Mesendoderm (in vitro differentiated cells): ENCODE data around the gene GMPPA.

Experiments used
- DNase-seq: peaks from one replicate; pipeline ENCODE4 v3.0.0; 2013
- H2AK5ac ChIP-seq: 2 replicates; pipeline ENCODE4 v1.6.1; 2013; ENCODE audit warnings: low read length, inconsistent platforms
- H2BK120ac ChIP-seq: 2 replicates; pipeline ENCODE4 v1.6.1; 2013; ENCODE audit warnings: low read depth, mild to moderate bottlenecking, low read length, moderate library complexity, mixed read lengths
- H2BK15ac ChIP-seq: replicated peaks from 2 replicates; pipeline ENCODE4 v1.6.1; 2013; ENCODE audit warnings: low read depth, mild to moderate bottlenecking, moderate library complexity
- H2BK5ac ChIP-seq: 2 replicates; pipeline ENCODE4 v1.6.1; 2013; ENCODE audit warnings: low read length, inconsistent platforms
- H3K18ac ChIP-seq: 2 replicates; pipeline ENCODE4 v1.6.1; 2013; ENCODE audit warnings: mild to moderate bottlenecking, low read length, mixed read lengths
- H3K23ac ChIP-seq: one replicate; pipeline ENCODE4 v1.6.1; 2013; ENCODE audit warnings: low read length
- H3K27ac ChIP-seq: 2 replicates; pipeline ENCODE4 v1.5.1; 2013; ENCODE audit warnings: low read depth, mild to moderate bottlenecking, inconsistent platforms, low read length, moderate library complexity
- H3K27me3 ChIP-seq: 2 replicates; pipeline ENCODE4 v1.6.1; 2013; ENCODE audit warnings: low read length, control low read depth, mild to moderate bottlenecking, inconsistent platforms; ENCODE audit not compliant: insufficient read depth, poor library complexity
- H3K36me3 ChIP-seq: 2 replicates; pipeline ENCODE4 v1.6.1; 2013; ENCODE audit warnings: low read length, inconsistent platforms; ENCODE audit not compliant: control insufficient read depth, insufficient read depth
- H3K4ac ChIP-seq: one replicate; pipeline ENCODE4 v1.6.1; 2013; ENCODE audit warnings: low read depth, mild to moderate bottlenecking, low read length, moderate library complexity
- H3K4me1 ChIP-seq: 2 replicates; pipeline ENCODE4 v1.6.1; 2013; ENCODE audit warnings: low read depth, low read length, inconsistent platforms; ENCODE audit not compliant: control insufficient read depth
- H3K4me2 ChIP-seq: 2 replicates; pipeline ENCODE4 v1.6.1; 2013; ENCODE audit warnings: low read length
- H3K4me3 ChIP-seq: 2 replicates; pipeline ENCODE4 v1.5.1; 2013; ENCODE audit warnings: mild to moderate bottlenecking, low read length
- H3K56ac ChIP-seq: one replicate; pipeline ENCODE4 v1.6.1; 2013; ENCODE audit warnings: low read length
- H3K79me1 ChIP-seq: 2 replicates; pipeline ENCODE4 v1.6.1; 2013; ENCODE audit warnings: low read length, inconsistent platforms
- H3K79me2 ChIP-seq: 2 replicates; pipeline ENCODE4 v1.6.1; 2013; ENCODE audit warnings: mild to moderate bottlenecking, low read length; ENCODE audit not compliant: control insufficient read depth, insufficient read depth
- H3K9ac ChIP-seq: 2 replicates; pipeline ENCODE4 v1.6.1; 2013; ENCODE audit warnings: low read length, inconsistent platforms
- H4K5ac ChIP-seq: one replicate; pipeline ENCODE4 v1.6.1; 2013; ENCODE audit warnings: low read length
- H4K8ac ChIP-seq: one replicate; pipeline ENCODE4 v1.6.1; 2013; ENCODE audit warnings: low read depth, mild to moderate bottlenecking, control low read depth, low read length, moderate library complexity
- WGBS: extraction: QIAGEN DNeasy Blood & Tissue Kit; methylation state at CpG from one replicate; pipeline ENCODE4 v1.1.7; 2013; ENCODE audit warnings: low lambda C conversion rate, missing lambda C conversion rate; ENCODE audit not compliant: insufficient coverage; ENCODE audit errors: extremely low coverage; 5-methylcytosine and 5-hydroxymethylcytosine counted together

Gene GMPPA

DNA sequence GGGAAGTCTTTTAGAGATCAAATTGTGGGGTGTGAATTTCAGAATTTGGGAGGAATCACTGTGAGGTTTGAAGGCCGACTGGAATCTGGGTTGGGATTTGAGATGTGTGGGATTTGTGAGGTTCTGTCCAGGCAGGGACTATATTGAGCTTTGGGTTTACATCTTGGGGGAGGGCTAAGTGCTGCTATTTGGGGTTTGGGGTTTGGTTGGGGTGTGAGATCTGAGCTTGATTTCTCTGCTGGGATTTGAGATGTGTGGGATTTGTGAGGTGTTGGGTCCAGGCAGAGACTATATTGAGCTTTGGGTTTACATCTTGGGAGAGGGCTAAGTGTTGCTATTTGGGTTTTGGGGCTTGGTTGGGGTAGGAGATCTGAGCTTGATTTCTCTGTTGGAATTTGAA lies 864 bp downstream of the GMPPA start:
- Histone ChIP-seq H3K79me2 (no peaks in the 10 kb centered on the region), H2AK5ac (peak overlapping the region; percentile 7), H3K79me1 (peaks cover 2% of the 10 kb centered on the region), H3K18ac (no peak overlapping the region), H2BK5ac (peak overlapping the region; percentile 9), H3K9ac (peak overlapping the region; percentile 94), H3K56ac (peak overlapping the region; percentile 96), H2BK120ac (no peak overlapping the region), H4K8ac (no peak overlapping the region), H3K23ac (no peak overlapping the region), H3K27ac (no peak overlapping the region), H2BK15ac (no peak overlapping the region), H3K4ac (no peak overlapping the region), H3K36me3 (no peaks in the 10 kb centered on the region), H3K4me3 (no peak overlapping the region), H4K5ac (peak overlapping the region; percentile 60), H3K4me1 (peaks cover 17% of the 10 kb centered on the region), H3K4me2 (peak overlapping the region; percentile 73), H3K27me3 (peaks cover 20% of the 10 kb centered on the region)
- WGBS: no CpG with 5 or more reads among the region's 1 CpG
- DNase-seq: no peak

DNA sequence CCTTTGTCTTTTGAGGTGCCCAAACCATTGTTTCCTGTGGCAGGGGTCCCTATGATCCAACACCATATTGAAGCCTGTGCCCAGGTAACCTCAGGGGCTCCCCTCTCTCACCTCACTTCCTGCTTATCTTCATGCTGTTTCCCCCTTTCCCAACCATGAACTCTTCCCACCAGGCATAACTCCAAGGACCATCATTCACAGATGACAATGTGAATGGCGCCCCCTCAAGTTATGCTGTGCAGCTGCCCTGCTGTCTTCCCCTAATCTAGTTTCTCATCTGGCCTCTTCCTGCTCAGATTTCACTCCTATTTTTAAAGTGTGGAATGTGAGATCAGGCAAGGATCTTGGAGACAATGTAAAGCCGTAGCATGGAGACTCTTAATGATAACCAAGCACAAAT lies 1.4 kb downstream of the GMPPA start:
- Histone ChIP-seq H3K79me2 (no peaks in the 10 kb centered on the region), H3K4ac (no peak overlapping the region), H3K4me1 (peaks cover 17% of the 10 kb centered on the region), H2AK5ac (no peak overlapping the region), H3K27me3 (peaks cover 20% of the 10 kb centered on the region), H2BK15ac (no peak overlapping the region), H3K27ac (no peak overlapping the region), H3K23ac (no peak overlapping the region), H3K36me3 (no peaks in the 10 kb centered on the region), H3K56ac (peak overlapping the region; percentile 96), H4K8ac (no peak overlapping the region), H3K79me1 (peaks cover 2% of the 10 kb centered on the region), H3K9ac (peak overlapping the region; percentile 7), H4K5ac (no peak overlapping the region), H2BK5ac (no peak overlapping the region), H3K4me2 (no peak overlapping the region), H2BK120ac (no peak overlapping the region), H3K18ac (no peak overlapping the region), H3K4me3 (no peak overlapping the region)
- DNase-seq: peak; percentile 78
- WGBS: no CpG with 5 or more reads among the region's 2 CpGs

DNA sequence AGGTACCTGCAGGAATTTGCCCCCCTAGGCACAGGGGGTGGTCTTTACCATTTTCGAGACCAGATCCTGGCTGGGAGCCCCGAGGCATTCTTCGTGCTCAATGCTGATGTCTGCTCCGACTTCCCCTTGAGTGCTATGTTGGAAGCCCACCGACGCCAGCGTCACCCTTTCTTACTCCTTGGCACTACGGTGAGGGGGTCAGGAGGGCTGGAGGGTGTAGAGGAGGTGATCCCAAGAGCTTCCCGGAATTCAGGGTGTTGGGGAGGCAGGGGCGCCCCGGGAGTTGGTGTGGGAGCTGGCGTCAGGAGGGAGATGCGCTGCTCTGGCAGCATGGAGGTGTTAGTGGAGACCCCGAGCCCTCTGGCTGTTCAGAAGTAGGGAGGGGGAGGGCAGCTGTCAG lies 3.2 kb downstream of the GMPPA start:
- Histone ChIP-seq H3K79me1 (peaks cover 2% of the 10 kb centered on the region), H3K56ac (no peak overlapping the region), H3K79me2 (no peaks in the 10 kb centered on the region), H3K18ac (no peak overlapping the region), H2AK5ac (no peak overlapping the region), H3K4me1 (peaks cover 17% of the 10 kb centered on the region), H3K27me3 (peaks cover 8% of the 10 kb centered on the region), H3K4ac (no peak overlapping the region), H2BK120ac (no peak overlapping the region), H2BK5ac (no peak overlapping the region), H3K4me2 (no peak overlapping the region), H4K8ac (no peak overlapping the region), H2BK15ac (no peak overlapping the region), H3K9ac (no peak overlapping the region), H3K27ac (no peak overlapping the region), H3K4me3 (no peak overlapping the region), H3K23ac (no peak overlapping the region), H3K36me3 (no peaks in the 10 kb centered on the region), H4K5ac (no peak overlapping the region)
- DNase-seq: no peak
- WGBS: no CpG with 5 or more reads among the region's 14 CpGs

DNA sequence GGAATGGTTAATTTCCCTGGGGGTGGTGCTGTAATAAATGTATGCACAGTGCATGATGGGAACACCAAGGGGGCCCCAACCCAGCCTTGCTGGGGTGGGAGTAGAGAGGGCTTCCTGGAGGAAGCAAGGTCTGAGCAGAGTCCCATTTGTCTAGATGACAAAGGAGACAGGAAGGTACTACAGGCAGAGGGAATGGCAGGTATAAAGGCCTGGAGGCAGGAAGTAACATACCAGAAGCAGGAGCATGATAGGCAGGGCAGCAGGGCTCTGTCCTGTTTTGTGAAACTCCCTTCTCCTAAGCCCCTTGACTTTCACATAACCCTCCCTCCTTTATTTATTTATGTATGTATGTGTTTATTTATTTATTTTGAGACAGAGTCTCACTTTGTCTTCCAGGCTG lies 3.9 kb downstream of the GMPPA start:
- no peak overlapping the region for H3K23ac ChIP-seq
- peak; percentile 47 for DNase-seq

DNA sequence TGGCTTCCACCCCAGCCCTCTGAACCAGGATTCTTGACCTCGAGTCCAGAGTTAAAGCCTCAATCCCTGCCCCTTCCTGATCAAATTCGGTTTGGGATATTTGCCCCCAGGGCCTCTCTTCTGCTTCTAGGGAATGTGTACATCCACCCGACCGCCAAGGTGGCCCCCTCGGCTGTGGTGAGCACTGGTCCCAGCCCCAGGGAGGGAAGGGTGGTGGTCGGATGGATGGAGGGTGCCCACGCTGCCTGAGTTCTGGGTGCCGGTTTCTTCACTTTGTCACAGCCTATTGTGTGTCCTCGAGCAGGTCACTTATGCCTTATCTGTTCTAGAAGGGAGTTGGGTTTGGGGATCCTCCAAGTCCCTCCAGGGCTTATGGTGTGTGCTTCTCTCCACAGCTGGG lies 6.9 kb downstream of the GMPPA start:
- no peaks in the 10 kb centered on the region for H3K79me1 ChIP-seq
- H3K4me3 ChIP-seq: no peak overlapping the region
- no peak overlapping the region for H2BK120ac ChIP-seq
- H2BK5ac ChIP-seq: no peak overlapping the region
- H4K8ac ChIP-seq: no peak overlapping the region
- no peaks in the 10 kb centered on the region for H3K36me3 ChIP-seq
- H2BK15ac ChIP-seq: no peak overlapping the region
- no peak overlapping the region for H3K9ac ChIP-seq
- no peak overlapping the region for H3K18ac ChIP-seq
- DNase-seq: no peak
- no peaks in the 10 kb centered on the region for H3K27me3 ChIP-seq
- H3K79me2 ChIP-seq: no peaks in the 10 kb centered on the region
- no peak overlapping the region for H3K27ac ChIP-seq
- no peak overlapping the region for H3K4ac ChIP-seq
- H2AK5ac ChIP-seq: no peak overlapping the region
- H3K23ac ChIP-seq: no peak overlapping the region
- no peak overlapping the region for H3K4me2 ChIP-seq
- no peak overlapping the region for H3K56ac ChIP-seq
- WGBS: no CpG with 5 or more reads among the region's 9 CpGs
- peaks cover 5% of the 10 kb centered on the region for H3K4me1 ChIP-seq
- H4K5ac ChIP-seq: no peak overlapping the region

More for the DNA sequence above, 3.9 kb downstream of the GMPPA start:
- Histone ChIP-seq H3K9ac (no peak overlapping the region), H3K4me1 (peaks cover 18% of the 10 kb centered on the region), H3K4me3 (no peak overlapping the region), H3K27ac (no peak overlapping the region), H3K4me2 (no peak overlapping the region), H2BK5ac (no peak overlapping the region), H4K5ac (no peak overlapping the region), H3K27me3 (peaks cover under 1% of the 10 kb centered on the region), H3K36me3 (no peaks in the 10 kb centered on the region), H3K79me2 (no peaks in the 10 kb centered on the region), H2BK15ac (no peak overlapping the region), H3K79me1 (peaks cover 2% of the 10 kb centered on the region), H2AK5ac (no peak overlapping the region), H3K18ac (no peak overlapping the region), H3K56ac (no peak overlapping the region), H4K8ac (no peak overlapping the region), H3K4ac (no peak overlapping the region), H2BK120ac (no peak overlapping the region)

DNA sequence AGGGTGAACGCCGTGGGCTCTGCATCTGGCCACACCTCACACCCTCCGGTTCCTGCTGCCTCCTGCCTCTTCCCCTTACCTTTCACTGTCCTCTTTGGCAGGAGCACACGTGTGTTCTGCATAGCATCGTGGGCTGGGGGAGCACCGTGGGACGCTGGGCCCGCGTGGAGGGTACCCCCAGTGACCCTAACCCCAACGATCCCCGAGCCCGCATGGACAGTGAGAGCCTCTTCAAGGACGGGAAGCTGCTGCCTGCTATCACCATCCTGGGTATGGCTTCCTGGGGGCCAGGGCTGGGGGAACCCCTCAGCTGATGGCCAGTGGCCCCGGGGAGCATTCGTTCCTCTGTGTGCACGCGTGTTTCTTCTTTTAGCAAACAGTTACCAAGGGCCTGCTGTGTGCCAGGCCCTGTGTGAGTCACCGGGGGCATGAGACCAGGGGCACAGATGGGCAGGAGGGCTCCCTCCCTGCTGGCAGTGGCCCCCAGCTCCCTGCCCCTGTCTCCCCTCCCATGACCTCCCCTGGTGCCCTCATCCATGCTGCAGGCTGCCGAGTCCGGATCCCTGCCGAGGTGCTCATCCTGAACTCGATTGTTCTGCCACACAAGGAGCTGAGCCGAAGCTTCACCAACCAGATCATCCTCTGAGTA lies 7.6 kb downstream of the GMPPA start:
- Histone ChIP-seq H3K4me2 (no peak overlapping the region), H3K18ac (no peak overlapping the region), H3K4me1 (peaks cover 5% of the 10 kb centered on the region), H3K56ac (peak overlapping the region; percentile 67), H2BK5ac (no peak overlapping the region), H3K23ac (no peak overlapping the region), H2BK120ac (no peak overlapping the region), H3K27me3 (peaks cover 2% of the 10 kb centered on the region), H3K36me3 (no peaks in the 10 kb centered on the region), H3K4ac (no peak overlapping the region), H3K79me1 (no peaks in the 10 kb centered on the region), H4K5ac (no peak overlapping the region), H2AK5ac (no peak overlapping the region), H3K79me2 (no peaks in the 10 kb centered on the region), H3K9ac (peak overlapping the region; percentile 40), H3K4me3 (no peak overlapping the region), H3K27ac (no peak overlapping the region), H2BK15ac (no peak overlapping the region), H4K8ac (no peak overlapping the region)
- WGBS: no CpG with 5 or more reads among the region's 23 CpGs
- DNase-seq: no peak
